Esophagus squamous epithelium (tissue), 4 donors: ENCODE results near the gene UIMC1.

ENCODE experiments used
- POLR2A ChIP-seq, 4 donors: fragments of 450-650 bp; IDR thresholded peaks; one replicate each; pipeline ENCODE4 v1.6.1; 2017; ENCODE audit warnings: antibody characterized with exemption in 4 of 4, mild to moderate bottlenecking in 4 of 4, moderate library complexity in 3 of 4
- TF ChIP-seq, protein P1 (sequence below), 6 experiments: fragments of 450-650 bp in 4 of 6; fragments of 200-600 bp in 2 of 6; sonication (generic) in 2 of 6; IDR thresholded peaks; one replicate each; pipeline ENCODE4 v1.5.1; 2016 to 2019; ENCODE audit warnings: antibody characterized with exemption in 6 of 6, mild to moderate bottlenecking in 4 of 6, moderate library complexity in 4 of 6

DNA sequence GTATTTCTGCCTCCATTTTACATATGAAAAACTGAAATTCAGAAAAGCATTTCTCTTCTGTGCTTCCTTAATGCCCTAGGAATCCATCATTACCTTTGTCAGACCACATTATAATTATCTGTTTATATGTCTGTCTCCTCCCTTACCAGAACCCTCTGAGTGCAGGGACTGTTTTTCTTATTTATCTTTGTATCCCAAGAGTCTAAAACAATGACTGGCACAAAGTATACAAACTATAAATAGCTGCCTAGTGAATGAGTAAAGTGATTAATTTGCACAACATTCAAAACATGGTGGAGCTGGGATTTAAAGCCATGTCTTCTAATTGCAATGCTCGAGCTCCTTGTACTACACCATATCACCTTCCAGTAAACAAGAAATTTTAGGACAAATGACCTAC, 58.1 kb downstream of the UIMC1 start:
- TF ChIP-seq, protein P1, sequence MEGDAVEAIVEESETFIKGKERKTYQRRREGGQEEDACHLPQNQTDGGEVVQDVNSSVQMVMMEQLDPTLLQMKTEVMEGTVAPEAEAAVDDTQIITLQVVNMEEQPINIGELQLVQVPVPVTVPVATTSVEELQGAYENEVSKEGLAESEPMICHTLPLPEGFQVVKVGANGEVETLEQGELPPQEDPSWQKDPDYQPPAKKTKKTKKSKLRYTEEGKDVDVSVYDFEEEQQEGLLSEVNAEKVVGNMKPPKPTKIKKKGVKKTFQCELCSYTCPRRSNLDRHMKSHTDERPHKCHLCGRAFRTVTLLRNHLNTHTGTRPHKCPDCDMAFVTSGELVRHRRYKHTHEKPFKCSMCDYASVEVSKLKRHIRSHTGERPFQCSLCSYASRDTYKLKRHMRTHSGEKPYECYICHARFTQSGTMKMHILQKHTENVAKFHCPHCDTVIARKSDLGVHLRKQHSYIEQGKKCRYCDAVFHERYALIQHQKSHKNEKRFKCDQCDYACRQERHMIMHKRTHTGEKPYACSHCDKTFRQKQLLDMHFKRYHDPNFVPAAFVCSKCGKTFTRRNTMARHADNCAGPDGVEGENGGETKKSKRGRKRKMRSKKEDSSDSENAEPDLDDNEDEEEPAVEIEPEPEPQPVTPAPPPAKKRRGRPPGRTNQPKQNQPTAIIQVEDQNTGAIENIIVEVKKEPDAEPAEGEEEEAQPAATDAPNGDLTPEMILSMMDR (IDR thresholded peaks at IDR 0.05) = no peak
- no peak for TF ChIP-seq POLR2A (IDR thresholded peaks at IDR 0.05)
